ENCODE measurements around the gene CCDC66. TPM values are rescaled to one million over a fixed set of nuclear protein-coding genes. Genes with fewer than 3 reads are reported as not detected.

Gene CCDC66
- polyA plus RNA-seq, 1 donor from 2014 or later, result 80.3 TPM

DNA sequence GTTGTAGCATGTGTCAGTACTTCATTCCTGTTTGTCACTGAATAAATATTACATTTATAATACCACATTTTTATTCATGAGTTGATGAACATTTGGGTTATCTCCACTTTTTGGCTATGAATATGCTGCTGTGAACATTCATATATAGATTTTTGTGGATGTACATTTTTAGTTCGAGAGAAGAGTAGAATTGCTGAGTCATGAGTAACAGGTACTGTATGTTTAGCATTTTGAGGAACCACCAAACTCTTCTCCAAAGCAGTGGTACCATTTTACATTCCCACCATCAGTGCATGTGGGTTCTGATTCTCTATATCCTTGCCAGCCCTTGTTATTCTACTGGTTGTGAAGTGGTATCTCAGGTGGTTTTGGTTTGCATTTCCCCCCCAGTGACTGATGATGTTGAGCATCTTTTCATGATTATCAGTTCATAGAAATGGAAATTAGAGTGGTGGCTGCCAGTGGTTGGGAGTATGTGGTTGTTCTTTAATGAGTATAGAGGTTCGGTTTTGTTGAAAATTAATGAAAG is 59.6 kb downstream of the CCDC66 start:
- Histone ChIP-seq H3F3A (ENCODE audit: insufficient read depth, low read length, poor library complexity, severe bottlenecking) (no peaks in the 10 kb centered on the region), H3K9ac (ENCODE audit: low read length) (no peak overlapping the region)

DNA sequence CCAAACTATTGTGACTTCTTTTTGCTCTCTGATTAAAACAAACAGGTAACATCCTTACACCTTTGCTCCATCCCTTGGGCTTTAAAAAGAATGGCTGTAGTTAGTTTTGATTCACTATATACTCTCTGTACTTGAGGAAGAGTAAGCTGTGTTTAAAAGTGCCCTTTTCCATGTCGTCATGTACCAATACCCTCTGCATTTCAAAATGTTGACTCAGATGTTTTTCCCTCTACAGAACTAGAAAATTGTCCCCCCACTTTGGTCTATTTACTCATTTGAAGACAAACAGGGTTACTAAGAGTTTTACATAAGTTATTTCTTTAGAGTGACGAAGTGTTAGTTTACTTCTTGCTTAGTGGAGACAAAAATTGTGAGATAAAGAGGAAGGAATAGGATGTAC is 63.4 kb downstream of the CCDC66 start:
- no peaks in the 10 kb centered on the region for H3K36me3 ChIP-seq (ENCODE audit: insufficient read depth, low read length)
- no peaks in the 10 kb centered on the region for H3K27me3 ChIP-seq (ENCODE audit: insufficient read depth, low read depth, low read length)
- no peak overlapping the region for H2AFZ ChIP-seq (ENCODE audit: low read depth, low read length)
- H3K9me2 ChIP-seq (ENCODE audit: insufficient read depth, low read length), result no peaks in the 10 kb centered on the region
- H3F3A ChIP-seq (ENCODE audit: insufficient read depth, low read length, poor library complexity, severe bottlenecking), result no peaks in the 10 kb centered on the region
- no peaks in the 10 kb centered on the region for H3K79me2 ChIP-seq (replicated peaks; ENCODE audit: insufficient read depth, low read length)
- H3K4me3 ChIP-seq (ENCODE audit: low read length), result no peak overlapping the region
- no peak overlapping the region for H3K27ac ChIP-seq (ENCODE audit: low read length)
- TF ChIP-seq POLR2AphosphoS5 (IDR thresholded peaks at IDR 0.05) (no peak), TAF1 (IDR thresholded peaks at IDR 0.05; ENCODE audit: low read depth) (no peak), MXI1 (conservative IDR thresholded peaks at IDR 0.05; ENCODE audit: poor library complexity, severe bottlenecking) (no peak), EP300 (conservative IDR thresholded peaks at IDR 0.05; ENCODE audit: poor library complexity, severe bottlenecking) (no peak), RAD21 (conservative IDR thresholded peaks at IDR 0.05) (no peak), CTCF (IDR thresholded peaks at IDR 0.05; ENCODE audit: poor library complexity, severe bottlenecking) (no peak), SMC3 (conservative IDR thresholded peaks at IDR 0.05; ENCODE audit: poor library complexity) (no peak), EZH2 (IDR thresholded peaks at IDR 0.05; ENCODE audit: borderline replicate concordance, insufficient read depth, low read length, poor library complexity, severe bottlenecking) (no peak)
- TF ChIP-seq, protein P1, sequence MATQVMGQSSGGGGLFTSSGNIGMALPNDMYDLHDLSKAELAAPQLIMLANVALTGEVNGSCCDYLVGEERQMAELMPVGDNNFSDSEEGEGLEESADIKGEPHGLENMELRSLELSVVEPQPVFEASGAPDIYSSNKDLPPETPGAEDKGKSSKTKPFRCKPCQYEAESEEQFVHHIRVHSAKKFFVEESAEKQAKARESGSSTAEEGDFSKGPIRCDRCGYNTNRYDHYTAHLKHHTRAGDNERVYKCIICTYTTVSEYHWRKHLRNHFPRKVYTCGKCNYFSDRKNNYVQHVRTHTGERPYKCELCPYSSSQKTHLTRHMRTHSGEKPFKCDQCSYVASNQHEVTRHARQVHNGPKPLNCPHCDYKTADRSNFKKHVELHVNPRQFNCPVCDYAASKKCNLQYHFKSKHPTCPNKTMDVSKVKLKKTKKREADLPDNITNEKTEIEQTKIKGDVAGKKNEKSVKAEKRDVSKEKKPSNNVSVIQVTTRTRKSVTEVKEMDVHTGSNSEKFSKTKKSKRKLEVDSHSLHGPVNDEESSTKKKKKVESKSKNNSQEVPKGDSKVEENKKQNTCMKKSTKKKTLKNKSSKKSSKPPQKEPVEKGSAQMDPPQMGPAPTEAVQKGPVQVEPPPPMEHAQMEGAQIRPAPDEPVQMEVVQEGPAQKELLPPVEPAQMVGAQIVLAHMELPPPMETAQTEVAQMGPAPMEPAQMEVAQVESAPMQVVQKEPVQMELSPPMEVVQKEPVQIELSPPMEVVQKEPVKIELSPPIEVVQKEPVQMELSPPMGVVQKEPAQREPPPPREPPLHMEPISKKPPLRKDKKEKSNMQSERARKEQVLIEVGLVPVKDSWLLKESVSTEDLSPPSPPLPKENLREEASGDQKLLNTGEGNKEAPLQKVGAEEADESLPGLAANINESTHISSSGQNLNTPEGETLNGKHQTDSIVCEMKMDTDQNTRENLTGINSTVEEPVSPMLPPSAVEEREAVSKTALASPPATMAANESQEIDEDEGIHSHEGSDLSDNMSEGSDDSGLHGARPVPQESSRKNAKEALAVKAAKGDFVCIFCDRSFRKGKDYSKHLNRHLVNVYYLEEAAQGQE (IDR thresholded peaks at IDR 0.05; ENCODE audit: borderline replicate concordance), result no peak
- H3K9ac ChIP-seq (ENCODE audit: low read length), result no peak overlapping the region
- H4K20me1 ChIP-seq (ENCODE audit: insufficient read depth), result peaks cover 3% of the 10 kb centered on the region
- no peaks in the 10 kb centered on the region for H3K9me3 ChIP-seq (ENCODE audit: low read length)
- H3K4me2 ChIP-seq (ENCODE audit: low read length), result no peak overlapping the region

More for the DNA sequence above, 59.6 kb downstream of the CCDC66 start:
- H3K4me3 ChIP-seq (ENCODE audit: low read length), result no peak overlapping the region
- no peaks in the 10 kb centered on the region for H3K9me2 ChIP-seq (ENCODE audit: insufficient read depth, low read length)
- H3K79me2 ChIP-seq (replicated peaks; ENCODE audit: insufficient read depth, low read length), result no peaks in the 10 kb centered on the region
- no peaks in the 10 kb centered on the region for H3K27me3 ChIP-seq (ENCODE audit: insufficient read depth, low read depth, low read length)
- no peak overlapping the region for H3K4me2 ChIP-seq (ENCODE audit: low read length)
- no peaks in the 10 kb centered on the region for H3K9me3 ChIP-seq (ENCODE audit: low read length)
- no peaks in the 10 kb centered on the region for H3K36me3 ChIP-seq (ENCODE audit: insufficient read depth, low read length)
- no peak for TF ChIP-seq POLR2AphosphoS5 (IDR thresholded peaks at IDR 0.05)
- no peak for TF ChIP-seq SMC3 (conservative IDR thresholded peaks at IDR 0.05; ENCODE audit: poor library complexity)
- TF ChIP-seq CTCF (IDR thresholded peaks at IDR 0.05; ENCODE audit: poor library complexity, severe bottlenecking), result no peak
- no peak for TF ChIP-seq MXI1 (conservative IDR thresholded peaks at IDR 0.05; ENCODE audit: poor library complexity, severe bottlenecking)
- no peak for TF ChIP-seq EZH2 (IDR thresholded peaks at IDR 0.05; ENCODE audit: borderline replicate concordance, insufficient read depth, low read length, poor library complexity, severe bottlenecking)
- TF ChIP-seq, protein P1 (IDR thresholded peaks at IDR 0.05; ENCODE audit: borderline replicate concordance), result no peak
- TF ChIP-seq EP300 (conservative IDR thresholded peaks at IDR 0.05; ENCODE audit: poor library complexity, severe bottlenecking), result no peak
- TF ChIP-seq TAF1 (IDR thresholded peaks at IDR 0.05; ENCODE audit: low read depth), result no peak
- no peak for TF ChIP-seq RAD21 (conservative IDR thresholded peaks at IDR 0.05)
- H2AFZ ChIP-seq (ENCODE audit: low read depth, low read length), result no peak overlapping the region
- no peak overlapping the region for H3K27ac ChIP-seq (ENCODE audit: low read length)
- peaks cover 3% of the 10 kb centered on the region for H4K20me1 ChIP-seq (ENCODE audit: insufficient read depth)

Data from neural cell (in vitro differentiated cells).